PC-9 (cell line): ENCODE results near the gene SLC12A9. TPM values are rescaled to one million over a fixed set of nuclear protein-coding genes. Genes with fewer than 3 reads are reported as not detected.

Source experiments
- BruUV-seq: library from RNA; stranded (reverse); fragments of 400-500 nt; replicated peaks from 2 replicates; lab custom pipeline; 2021; lab: Mats Ljungman, UMichigan
- CTCF ChIA-PET: fragments of 300-600 bp; sonication (Branson Sonifier 250); formaldehyde crosslinking; loops from one replicate; lab custom pipeline; 2022; ENCODE audit warnings: antibody characterized with exemption; lab: Charles Lee
- POLR2A ChIA-PET: fragments of 300-600 bp; sonication (Branson Sonifier 250); formaldehyde crosslinking; loops from one replicate; lab custom pipeline; 2022; ENCODE audit warnings: antibody characterized with exemption; ENCODE audit not compliant: unreplicated experiment; lab: Charles Lee
- DNase-seq, 2 experiments: peaks; one replicate each; pipeline versions ENCODE4 v3.0.0 to v3.0.0-alpha.2; 2015 to 2022; ENCODE audit warnings: mixed read lengths in 1 of 2
- H2AFZ ChIP-seq: fragments of 200-600 bp; sonication (generic); 2 replicates; pipeline ENCODE4 v1.8.1; 2017; ENCODE audit warnings: antibody characterized with exemption
- H3F3A ChIP-seq: fragments of 200-600 bp; sonication (generic); 2 replicates; pipeline ENCODE4 v1.8.1; 2017; ENCODE audit warnings: antibody characterized with exemption, mild to moderate bottlenecking, low read depth; ENCODE audit not compliant: insufficient read depth
- H3K27ac ChIP-seq: fragments of 200-600 bp; sonication (generic); 2 replicates; pipeline ENCODE4 v1.6.1; 2016; ENCODE audit warnings: mixed run types
- H3K27me3 ChIP-seq: fragments of 200-600 bp; sonication (generic); 2 replicates; pipeline ENCODE4 v1.6.1; 2016; ENCODE audit warnings: low read depth, mixed run types; ENCODE audit not compliant: insufficient read depth
- H3K36me3 ChIP-seq: fragments of 200-600 bp; sonication (generic); 2 replicates; pipeline ENCODE4 v1.6.1; 2016; ENCODE audit warnings: low read depth, mixed run types
- H3K4me1 ChIP-seq: fragments of 200-600 bp; sonication (generic); replicated peaks from 2 replicates; pipeline ENCODE4 v1.6.1; 2016; ENCODE audit warnings: mixed run types; ENCODE audit not compliant: insufficient read depth
- H3K4me2 ChIP-seq: fragments of 200-600 bp; sonication (generic); 2 replicates; pipeline ENCODE4 v1.6.1; 2017; ENCODE audit warnings: mixed run types
- H3K4me3 ChIP-seq: fragments of 200-600 bp; sonication (generic); 2 replicates; pipeline ENCODE4 v1.6.1; 2016; ENCODE audit warnings: mixed run types
- H3K79me2 ChIP-seq: fragments of 200-600 bp; sonication (generic); 2 replicates; pipeline ENCODE4 v1.6.1; 2017; ENCODE audit warnings: low read depth, mixed run types
- H3K9me2 ChIP-seq: fragments of 200-600 bp; sonication (generic); 2 replicates; pipeline ENCODE4 v1.8.1; 2017; ENCODE audit warnings: mild to moderate bottlenecking; ENCODE audit not compliant: insufficient read depth
- H3K9me3 ChIP-seq: fragments of 200-600 bp; sonication (generic); 2 replicates; pipeline ENCODE4 v1.8.1; 2016; ENCODE audit warnings: low read depth; ENCODE audit not compliant: insufficient read depth
- H4K20me1 ChIP-seq: fragments of 200-600 bp; sonication (generic); 2 replicates; pipeline ENCODE4 v1.8.1; 2017; ENCODE audit not compliant: insufficient read depth
- CTCF ChIP-seq: fragments of 200-600 bp; sonication (generic); conservative IDR thresholded peaks from 2 replicates; pipeline ENCODE4 v1.6.1; 2017; ENCODE audit warnings: mixed run types, antibody characterized with exemption, mild to moderate bottlenecking, moderate library complexity
- EZH2 ChIP-seq: fragments of 200-600 bp; sonication (generic); IDR thresholded peaks from 2 replicates; pipeline ENCODE4 v1.8.0; 2017; ENCODE audit warnings: antibody characterized with exemption, low read depth
- intact Hi-C: fragments of 100-400 bp; cut with micrococcal nuclease; formaldehyde crosslinking; loops from one replicate; pipeline ENCODE4 v1.10.0; 2022; ENCODE audit not compliant: unreplicated experiment
- total RNA-seq: library from RNA; stranded (reverse); gene quantifications from 2 replicates; pipeline ENCODE4 v1.2.3, GENCODE V29; 2021

SLC12A9 gene
- total RNA-seq, 1 experiment from 2014 or later = 36.7 TPM

- TF ChIP-seq EZH2 (no peak), CTCF (no peak)
- H3K9me2 ChIP-seq = no peaks in the 10 kb centered on the region
- H3K36me3 ChIP-seq = peaks cover 24% of the 10 kb centered on the region
- no peak overlapping the region for H2AFZ ChIP-seq
- no peaks in the 10 kb centered on the region for H3K27me3 ChIP-seq
- peak overlapping the region; percentile 89; the same call in 1 of the 2 replicates for H3K4me3 ChIP-seq
- H3K79me2 ChIP-seq = peaks cover 25% of the 10 kb centered on the region
- no peaks in the 10 kb centered on the region for H3K9me3 ChIP-seq
- peaks cover 26% of the 10 kb centered on the region for H3K4me1 ChIP-seq
- DNase-seq = no peak
- POLR2A ChIA-PET = interaction anchor here (0.6 to 1.2 kb wide), 3 partner anchors 13 to 459 kb away, joined by 3 to 12 read pairs (median 4); partner anchors contain the start of gene SRRT
- H4K20me1 ChIP-seq = peaks cover 4% of the 10 kb centered on the region; the same call in 1 of the 2 replicates
- H3K4me2 ChIP-seq = peak overlapping the region; percentile 95
- no peak overlapping the region for H3K27ac ChIP-seq
- TSS peak; percentile 13 for BruUV-seq
- intact Hi-C loops = loop anchor here (2.0 kb wide), 1 partner anchor 183 kb away; no protein-coding TSS in a partner anchor
- CTCF ChIA-PET = interaction anchor here (0.6 kb wide), 1 partner anchor 418 kb away, joined by 9 read pairs; no protein-coding TSS in a partner anchor
- peaks cover 66% of the 10 kb centered on the region for H3F3A ChIP-seq
Observed at GRCh38 chr7:100887516-100888290, 35.2 kb downstream of the SLC12A9 start.

- Histone ChIP-seq H3K79me2 (peaks cover 25% of the 10 kb centered on the region), H4K20me1 (peaks cover 4% of the 10 kb centered on the region; the same call in 1 of the 2 replicates), H3K9me2 (no peaks in the 10 kb centered on the region), H3F3A (peaks cover 61% of the 10 kb centered on the region), H3K4me2 (peak overlapping the region; percentile 95), H3K27me3 (no peaks in the 10 kb centered on the region), H3K9me3 (no peaks in the 10 kb centered on the region), H3K27ac (peak overlapping the region; percentile 55), H3K36me3 (peaks cover 19% of the 10 kb centered on the region), H3K4me3 (peak overlapping the region; percentile 89), H3K4me1 (peaks cover 26% of the 10 kb centered on the region), H2AFZ (no peak overlapping the region)
- POLR2A ChIA-PET = no interaction called here
- intact Hi-C loops = loop anchor here (2.0 kb wide), 1 partner anchor 184 kb away; no protein-coding TSS in a partner anchor
- CTCF ChIA-PET = interaction anchor here (0.6 kb wide), 1 partner anchor 419 kb away, joined by 9 read pairs; no protein-coding TSS in a partner anchor
- no TSS peak for BruUV-seq
- DNase-seq = no peak
- TF ChIP-seq EZH2 (no peak), CTCF (no peak)
Observed at GRCh38 chr7:100888291-100888987, 35.9 kb downstream of the SLC12A9 start.
